ENCODE results near the gene CRISPLD2.

CRISPLD2 gene

GRCh38 chr16:84924331-84925091 is 104.7 kb downstream of the CRISPLD2 start:
- no peak overlapping the region for H3K27ac ChIP-seq (replicated peaks)
- DNase-seq (ENCODE audit: low read depth in 1 of 2, low spot score in 1 of 2), result no peak
- H3K27me3 ChIP-seq (ENCODE audit: insufficient read depth, poor library complexity, severe bottlenecking), result peaks cover 1% of the 10 kb centered on the region
- TF ChIP-seq SPI1 (IDR thresholded peaks at IDR 0.05; ENCODE audit: borderline replicate concordance, low read depth) (no peak), CTCF (IDR thresholded peaks at IDR 0.05; ENCODE audit: insufficient read depth, low read length) (no peak), GABPA (IDR thresholded peaks at IDR 0.05; ENCODE audit: low read depth) (no peak), POLR2AphosphoS5 (IDR thresholded peaks at IDR 0.05; ENCODE audit: low read depth) (no peak), REST (IDR thresholded peaks at IDR 0.05; ENCODE audit: insufficient replicate concordance, low read depth) (no peak)
- H3K4me3 ChIP-seq (replicated peaks; ENCODE audit: insufficient read depth, low read length), result no peak overlapping the region

GRCh38 chr16:84925092-84925772 is 105.4 kb downstream of the CRISPLD2 start:
- no peak for TF ChIP-seq SPI1 (IDR thresholded peaks at IDR 0.05; ENCODE audit: borderline replicate concordance, low read depth)
- peak; percentile 91 for TF ChIP-seq CTCF (IDR thresholded peaks at IDR 0.05; ENCODE audit: insufficient read depth, low read length)
- TF ChIP-seq POLR2AphosphoS5 (IDR thresholded peaks at IDR 0.05; ENCODE audit: low read depth), result no peak
- TF ChIP-seq GABPA (IDR thresholded peaks at IDR 0.05; ENCODE audit: low read depth), result no peak
- Histone ChIP-seq H3K4me3 (replicated peaks; ENCODE audit: insufficient read depth, low read length) (no peak overlapping the region), H3K27ac (replicated peaks) (no peak overlapping the region), H3K27me3 (ENCODE audit: insufficient read depth, poor library complexity, severe bottlenecking) (no peaks in the 10 kb centered on the region)
- peak in 1 of 2 experiments; percentile 59 for DNase-seq (ENCODE audit: low read depth in 1 of 2, low spot score in 1 of 2)

GRCh38 chr16:84925773-84926372 is 106.1 kb downstream of the CRISPLD2 start:
- no peak overlapping the region for H3K4me3 ChIP-seq (replicated peaks; ENCODE audit: insufficient read depth, low read length)
- no peaks in the 10 kb centered on the region for H3K27me3 ChIP-seq (ENCODE audit: insufficient read depth, poor library complexity, severe bottlenecking)
- TF ChIP-seq CTCF (IDR thresholded peaks at IDR 0.05; ENCODE audit: insufficient read depth, low read length) (no peak), POLR2AphosphoS5 (IDR thresholded peaks at IDR 0.05; ENCODE audit: low read depth) (no peak), GABPA (IDR thresholded peaks at IDR 0.05; ENCODE audit: low read depth) (no peak), SPI1 (IDR thresholded peaks at IDR 0.05; ENCODE audit: borderline replicate concordance, low read depth) (no peak), REST (IDR thresholded peaks at IDR 0.05; ENCODE audit: insufficient replicate concordance, low read depth) (no peak)
- H3K27ac ChIP-seq (replicated peaks), result no peak overlapping the region
- no peak for DNase-seq (ENCODE audit: low read depth in 1 of 2, low spot score in 1 of 2)

All from HL-60 (cell line).